Measurements from ENCODE around the gene CDIP1. TPM values are rescaled to one million over a fixed set of nuclear protein-coding genes. Genes with fewer than 3 reads are reported as not detected.
A peak's percentile ranks its signal among the peaks of the same experiment; 100 is the strongest.

CDIP1 gene
- total RNA-seq, 1 experiment from 2014 or later, result 49.7 TPM

DNA sequence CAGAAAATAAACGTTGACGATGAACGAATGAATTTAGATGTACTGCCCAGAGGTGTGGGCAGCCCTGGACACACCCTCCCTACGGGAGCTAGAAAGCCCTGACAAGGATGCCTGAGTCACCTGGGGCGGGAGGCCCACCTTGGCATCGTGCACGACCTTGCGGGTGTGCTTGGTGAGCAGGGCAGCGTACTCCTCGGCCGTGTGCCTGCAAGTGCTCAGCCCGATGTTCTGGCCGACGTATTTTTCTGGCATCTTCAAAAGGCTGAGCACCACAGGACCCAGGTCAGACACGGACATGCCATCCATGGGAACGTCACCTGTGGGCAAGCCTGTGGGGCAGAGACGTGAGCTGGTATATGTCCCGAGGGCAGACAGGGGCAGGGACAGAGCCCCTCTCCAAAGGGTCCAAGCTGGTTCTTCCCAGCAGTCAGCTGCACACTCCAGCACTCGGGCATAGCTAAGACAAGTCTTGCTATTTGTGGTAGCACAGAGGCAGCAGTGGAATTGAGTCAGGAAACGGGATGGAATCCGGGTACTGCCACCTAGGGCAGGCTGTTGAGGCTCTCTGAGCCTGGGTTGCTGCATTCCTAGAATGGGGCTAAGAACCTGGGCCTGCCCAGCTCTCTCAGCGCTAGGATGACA, 74.9 kb downstream of the CDIP1 start:
- no peak overlapping the region for H3K27ac ChIP-seq (ENCODE audit: insufficient read length, low read depth, low read length)
- H3K9ac ChIP-seq (ENCODE audit: extremely low read depth, insufficient read length, low read length), result no peak overlapping the region
- no peak overlapping the region for H3K56ac ChIP-seq (ENCODE audit: insufficient read length, low read depth, low read length)
- Mint-ChIP-seq H3K4me1 (peaks cover 10 to 20% of the 10 kb centered on the region in 2 experiments), H3K27me3 (ENCODE audit: low read depth) (no peaks in the 10 kb centered on the region; the same call in 1 of the 2 replicates), H3K36me3 (ENCODE audit: insufficient read depth in 1 of 3, low read depth in 3 of 3) (peaks cover 18 to 59% (median 56%) of the 10 kb centered on the region in 3 experiments; a peak in 6 of 7 replicates), H3K4me3 (no peak overlapping the region), H3K27ac (peak overlapping the region in 2 of 3 experiments; percentile 72 to 86; a peak in 4 of 7 replicates), H3K9me3 (no peaks in the 10 kb centered on the region)
- no peak overlapping the region for H2BK5ac ChIP-seq (ENCODE audit: insufficient read length, low read length)
- H3K4ac ChIP-seq (ENCODE audit: low read depth, low read length), result no peak overlapping the region
- H4K5ac ChIP-seq (ENCODE audit: insufficient read length, low read depth, low read length), result no peak overlapping the region
- no peak overlapping the region for H2AFZ ChIP-seq (ENCODE audit: low read length)
- no peaks in the 10 kb centered on the region for H3K79me1 ChIP-seq (ENCODE audit: insufficient read depth, low read depth, low read length, poor library complexity, severe bottlenecking)
- no peak overlapping the region for H3K14ac ChIP-seq (ENCODE audit: insufficient read depth, low read length)
- no peaks in the 10 kb centered on the region for H3K23me2 ChIP-seq (ENCODE audit: insufficient read length, low read depth, low read length, poor library complexity, severe bottlenecking)
- H3T11ph ChIP-seq (ENCODE audit: low read length), result no peak overlapping the region
- no peaks in the 10 kb centered on the region for H3K4me1 ChIP-seq (ENCODE audit: insufficient read depth, low read length)
- H2BK20ac ChIP-seq (ENCODE audit: low read depth, low read length, poor library complexity, severe bottlenecking), result no peak overlapping the region
- TF ChIP-seq, protein P1, sequence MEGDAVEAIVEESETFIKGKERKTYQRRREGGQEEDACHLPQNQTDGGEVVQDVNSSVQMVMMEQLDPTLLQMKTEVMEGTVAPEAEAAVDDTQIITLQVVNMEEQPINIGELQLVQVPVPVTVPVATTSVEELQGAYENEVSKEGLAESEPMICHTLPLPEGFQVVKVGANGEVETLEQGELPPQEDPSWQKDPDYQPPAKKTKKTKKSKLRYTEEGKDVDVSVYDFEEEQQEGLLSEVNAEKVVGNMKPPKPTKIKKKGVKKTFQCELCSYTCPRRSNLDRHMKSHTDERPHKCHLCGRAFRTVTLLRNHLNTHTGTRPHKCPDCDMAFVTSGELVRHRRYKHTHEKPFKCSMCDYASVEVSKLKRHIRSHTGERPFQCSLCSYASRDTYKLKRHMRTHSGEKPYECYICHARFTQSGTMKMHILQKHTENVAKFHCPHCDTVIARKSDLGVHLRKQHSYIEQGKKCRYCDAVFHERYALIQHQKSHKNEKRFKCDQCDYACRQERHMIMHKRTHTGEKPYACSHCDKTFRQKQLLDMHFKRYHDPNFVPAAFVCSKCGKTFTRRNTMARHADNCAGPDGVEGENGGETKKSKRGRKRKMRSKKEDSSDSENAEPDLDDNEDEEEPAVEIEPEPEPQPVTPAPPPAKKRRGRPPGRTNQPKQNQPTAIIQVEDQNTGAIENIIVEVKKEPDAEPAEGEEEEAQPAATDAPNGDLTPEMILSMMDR (conservative IDR thresholded peaks at IDR 0.05), result no peak
- no peaks in the 10 kb centered on the region for H4K20me1 ChIP-seq (ENCODE audit: control insufficient read depth, insufficient read depth, insufficient read length)
- no peak overlapping the region for H2BK12ac ChIP-seq (ENCODE audit: insufficient read length, low read depth, low read length)
- H3K4me2 ChIP-seq (ENCODE audit: insufficient read depth, insufficient read length, low read length), result no peak overlapping the region
- H2AK5ac ChIP-seq (ENCODE audit: insufficient read length, low read length), result no peak overlapping the region
- no peaks in the 10 kb centered on the region for H3K9me3 ChIP-seq (ENCODE audit: control insufficient read depth, low read depth, low read length)
- no CpG with 5 or more reads among the region's 22 CpGs for WGBS (ENCODE audit: extremely low coverage, insufficient read length, low lambda C conversion rate)
- no peaks in the 10 kb centered on the region for H3K79me2 ChIP-seq (ENCODE audit: insufficient read depth, low read length)
- no peaks in the 10 kb centered on the region for H3K27me3 ChIP-seq (ENCODE audit: insufficient read depth, low read length)
- no peak overlapping the region for H4K91ac ChIP-seq (ENCODE audit: insufficient read length, low read depth, low read length)
- no peak overlapping the region for H2BK15ac ChIP-seq (ENCODE audit: low read depth, low read length)
- H2BK120ac ChIP-seq (ENCODE audit: low read depth, low read length, poor library complexity, severe bottlenecking), result no peak overlapping the region
- no peak overlapping the region for H3K23ac ChIP-seq (ENCODE audit: insufficient read length, low read depth, low read length)
- H3K18ac ChIP-seq (ENCODE audit: insufficient read length, low read depth, low read length), result no peak overlapping the region
- H4K8ac ChIP-seq (replicated peaks; ENCODE audit: insufficient read length, low read depth, low read length), result no peak overlapping the region
- no peak for DNase-seq
